Measurements from ENCODE around the gene ZNF664.
A peak's percentile ranks its signal among the peaks of the same experiment; 100 is the strongest.

Gene ZNF664

DNA sequence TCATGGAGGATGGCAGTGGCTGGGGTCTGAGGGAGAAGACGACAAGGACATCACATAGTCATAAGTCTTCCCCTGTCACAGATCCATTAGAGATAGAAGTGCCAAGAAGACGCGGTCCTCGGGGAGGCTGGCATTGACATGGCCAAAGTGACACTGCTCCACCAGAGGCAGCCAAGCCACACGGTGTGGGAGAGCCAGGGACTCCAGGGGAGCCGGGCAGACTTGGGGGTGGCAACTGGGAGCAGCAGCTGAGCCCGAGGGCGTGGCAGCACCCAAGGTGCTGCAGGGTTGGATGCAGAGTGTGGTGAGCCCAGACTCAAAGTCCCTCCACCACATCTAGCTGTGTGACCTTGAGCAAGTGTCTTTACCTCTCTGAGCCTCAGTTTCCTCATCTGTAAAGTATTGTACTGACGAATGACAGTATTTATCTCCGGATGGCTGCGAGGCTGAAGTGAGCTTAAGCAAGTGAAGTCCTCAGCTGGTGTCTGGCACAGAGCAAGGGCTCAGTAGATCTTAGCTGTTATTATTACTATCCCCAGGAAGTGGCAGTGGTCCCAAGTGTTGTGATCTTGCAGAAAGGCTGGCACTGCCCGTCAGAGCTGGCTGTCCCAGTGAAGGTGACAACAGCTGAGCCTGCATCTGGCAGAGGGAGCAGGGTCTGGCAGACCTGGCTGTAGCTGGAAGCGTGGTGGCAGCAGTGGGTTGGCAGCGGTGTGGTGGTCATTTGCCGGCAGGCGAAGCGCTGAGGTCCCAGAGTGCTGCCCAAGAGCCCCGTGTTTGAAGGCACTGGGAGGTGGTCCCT lies 54.9 kb downstream of the ZNF664 start:
- H3K4me2 ChIP-seq (ENCODE audit: low read length) = no peak overlapping the region

DNA sequence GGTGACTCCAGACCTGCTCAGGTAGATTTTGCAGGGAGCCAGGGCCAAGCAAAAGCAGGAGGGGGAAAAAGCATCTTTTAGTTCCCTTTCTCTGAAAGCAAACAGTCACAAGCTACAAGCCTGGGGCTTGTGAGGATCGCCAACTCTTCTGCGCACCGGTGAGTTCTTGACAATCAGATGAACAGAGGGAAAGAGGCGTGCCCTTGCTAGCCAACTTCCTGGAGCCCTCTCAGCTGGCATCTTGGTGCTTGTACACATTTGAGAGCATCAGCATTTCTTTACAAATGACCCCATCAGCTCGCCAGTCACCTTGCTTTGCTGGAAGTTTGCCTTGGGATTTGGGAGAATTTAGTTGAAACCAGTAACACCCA lies 55.5 kb downstream of the ZNF664 start:
- H3K14ac ChIP-seq (ENCODE audit: low read length) = no peak overlapping the region
- H3K79me1 ChIP-seq (ENCODE audit: low read length) = peaks cover 13% of the 10 kb centered on the region
- no peak overlapping the region for H2BK120ac ChIP-seq (ENCODE audit: insufficient read depth, low read length, poor library complexity)
- H3K9ac ChIP-seq (ENCODE audit: low read length) = no peak overlapping the region
- H2BK12ac ChIP-seq (ENCODE audit: low read length) = no peak overlapping the region
- peaks cover 13% of the 10 kb centered on the region in 2 experiments for H3K4me1 ChIP-seq (ENCODE audit: control insufficient read depth in 1 of 2, insufficient read depth in 2 of 2, low read length in 2 of 2)
- peak overlapping the region; percentile 28 for H2AK5ac ChIP-seq (ENCODE audit: low read length)
- no peak for DNase-seq
- H3K4me2 ChIP-seq (ENCODE audit: low read length) = no peak overlapping the region
- no peaks in the 10 kb centered on the region for H3K27me3 ChIP-seq (ENCODE audit: insufficient read depth, low read length)
- H3K79me2 ChIP-seq (ENCODE audit: control insufficient read depth, insufficient read depth, low read length, poor library complexity) = no peaks in the 10 kb centered on the region
- no peak overlapping the region for H2AFZ ChIP-seq (ENCODE audit: insufficient read depth, low read length, poor library complexity)
- no peak overlapping the region for H4K8ac ChIP-seq (ENCODE audit: low read depth, low read length)
- no peak overlapping the region for H3K4ac ChIP-seq (ENCODE audit: low read depth, low read length)
- no peak overlapping the region for H2BK5ac ChIP-seq (ENCODE audit: low read depth, low read length, poor library complexity)
- H3K23ac ChIP-seq (ENCODE audit: low read length) = no peak overlapping the region
- H3K4me3 ChIP-seq (ENCODE audit: low read depth, low read length) = no peak overlapping the region
- peaks cover 3% of the 10 kb centered on the region for H3K9me3 ChIP-seq (ENCODE audit: insufficient read depth, low read depth, low read length)
- H3K36me3 ChIP-seq (ENCODE audit: control insufficient read depth in 1 of 2, insufficient read depth in 2 of 2, low read length in 2 of 2) = no peaks in the 10 kb centered on the region
- H3K27ac ChIP-seq (ENCODE audit: low read depth, low read length) = no peak overlapping the region
- no CpG with 5 or more reads among the region's 5 CpGs for WGBS (ENCODE audit: extremely low coverage, insufficient coverage, insufficient read length)
- no peak overlapping the region for H4K12ac ChIP-seq (ENCODE audit: low read depth, low read length)
- no peak overlapping the region for H3K18ac ChIP-seq (ENCODE audit: low read length)
- H4K91ac ChIP-seq (ENCODE audit: low read depth, low read length) = peak overlapping the region; percentile 54

More for the DNA sequence above, 54.9 kb downstream of the ZNF664 start:
- Histone ChIP-seq H4K91ac (ENCODE audit: low read depth, low read length) (peak overlapping the region; percentile 54), H2BK12ac (ENCODE audit: low read length) (peak overlapping the region; percentile 8), H3K4me3 (ENCODE audit: low read depth, low read length) (no peak overlapping the region), H3K36me3 (ENCODE audit: control insufficient read depth in 1 of 2, insufficient read depth in 2 of 2, low read length in 2 of 2) (no peaks in the 10 kb centered on the region), H3K4me1 (ENCODE audit: control insufficient read depth in 1 of 2, insufficient read depth in 2 of 2, low read length in 2 of 2) (peaks cover 13% of the 10 kb centered on the region in 2 experiments), H3K79me1 (ENCODE audit: low read length) (peaks cover 13% of the 10 kb centered on the region), H3K4ac (ENCODE audit: low read depth, low read length) (no peak overlapping the region), H3K9ac (ENCODE audit: low read length) (no peak overlapping the region), H3K9me3 (ENCODE audit: insufficient read depth, low read depth, low read length) (peaks cover 3% of the 10 kb centered on the region), H3K27ac (ENCODE audit: low read depth, low read length) (no peak overlapping the region), H4K12ac (ENCODE audit: low read depth, low read length) (no peak overlapping the region), H2AFZ (ENCODE audit: insufficient read depth, low read length, poor library complexity) (no peak overlapping the region), H4K8ac (ENCODE audit: low read depth, low read length) (no peak overlapping the region), H3K23ac (ENCODE audit: low read length) (no peak overlapping the region), H2BK5ac (ENCODE audit: low read depth, low read length, poor library complexity) (no peak overlapping the region), H2BK120ac (ENCODE audit: insufficient read depth, low read length, poor library complexity) (peak overlapping the region; percentile 18), H3K27me3 (ENCODE audit: insufficient read depth, low read length) (no peaks in the 10 kb centered on the region), H3K18ac (ENCODE audit: low read length) (no peak overlapping the region), H3K79me2 (ENCODE audit: control insufficient read depth, insufficient read depth, low read length, poor library complexity) (no peaks in the 10 kb centered on the region), H3K14ac (ENCODE audit: low read length) (peak overlapping the region; percentile 30), H2AK5ac (ENCODE audit: low read length) (peak overlapping the region; percentile 69)
- DNase-seq = no peak
- WGBS (ENCODE audit: extremely low coverage, insufficient coverage, insufficient read length) = no CpG with 5 or more reads among the region's 18 CpGs

DNA sequence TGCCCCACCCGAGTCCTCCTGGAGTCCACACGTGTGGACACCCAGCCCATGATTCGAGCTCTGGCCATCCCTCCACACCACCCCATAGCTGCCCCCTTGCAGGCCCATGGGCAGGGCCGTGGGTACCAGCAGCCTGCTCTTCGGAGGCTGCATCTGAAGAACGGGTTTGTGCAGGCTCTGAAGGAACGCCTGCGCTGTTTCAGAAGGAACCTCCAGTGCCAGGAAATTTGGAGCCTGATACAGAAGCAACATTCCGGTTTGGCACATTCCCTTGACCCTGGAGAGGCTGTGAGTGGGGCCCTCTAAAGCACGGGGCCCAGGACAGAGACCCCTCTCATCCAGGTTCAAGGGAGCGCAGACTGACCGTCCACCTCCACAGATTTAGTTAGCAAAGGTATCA lies 57.0 kb downstream of the ZNF664 start:
- Histone ChIP-seq H2AK5ac (ENCODE audit: low read length) (peak overlapping the region; percentile 98), H2BK12ac (ENCODE audit: low read length) (peak overlapping the region; percentile 74), H4K8ac (ENCODE audit: low read depth, low read length) (peak overlapping the region; percentile 66), H3K4me1 (ENCODE audit: control insufficient read depth in 1 of 2, insufficient read depth in 2 of 2, low read length in 2 of 2) (peaks cover 9 to 13% of the 10 kb centered on the region in 2 experiments), H3K4me2 (ENCODE audit: low read length) (peak overlapping the region; percentile 38), H3K4me3 (ENCODE audit: low read depth, low read length) (no peak overlapping the region), H2BK5ac (ENCODE audit: low read depth, low read length, poor library complexity) (peak overlapping the region; percentile 37), H4K91ac (ENCODE audit: low read depth, low read length) (peak overlapping the region; percentile 96), H3K27ac (ENCODE audit: low read depth, low read length) (peak overlapping the region; percentile 67), H2AFZ (ENCODE audit: insufficient read depth, low read length, poor library complexity) (no peak overlapping the region), H3K79me1 (ENCODE audit: low read length) (peaks cover 13% of the 10 kb centered on the region), H3K14ac (ENCODE audit: low read length) (peak overlapping the region; percentile 85), H3K9ac (ENCODE audit: low read length) (no peak overlapping the region), H3K36me3 (ENCODE audit: control insufficient read depth in 1 of 2, insufficient read depth in 2 of 2, low read length in 2 of 2) (no peaks in the 10 kb centered on the region), H3K27me3 (ENCODE audit: insufficient read depth, low read length) (no peaks in the 10 kb centered on the region), H3K18ac (ENCODE audit: low read length) (peak overlapping the region; percentile 96), H4K12ac (ENCODE audit: low read depth, low read length) (peak overlapping the region; percentile 34), H3K79me2 (ENCODE audit: control insufficient read depth, insufficient read depth, low read length, poor library complexity) (no peaks in the 10 kb centered on the region), H2BK120ac (ENCODE audit: insufficient read depth, low read length, poor library complexity) (peak overlapping the region; percentile 70), H3K4ac (ENCODE audit: low read depth, low read length) (peak overlapping the region; percentile 71), H3K23ac (ENCODE audit: low read length) (no peak overlapping the region), H3K9me3 (ENCODE audit: insufficient read depth, low read depth, low read length) (peaks cover 3% of the 10 kb centered on the region)
- peak; percentile 26 to 32 for DNase-seq
- no CpG with 5 or more reads among the region's 12 CpGs for WGBS (ENCODE audit: extremely low coverage, insufficient coverage, insufficient read length)

- Histone ChIP-seq H3K14ac (ENCODE audit: low read length) (no peak overlapping the region), H3K9me3 (ENCODE audit: insufficient read depth, low read depth, low read length) (peaks cover 3% of the 10 kb centered on the region), H4K91ac (ENCODE audit: low read depth, low read length) (no peak overlapping the region), H3K27ac (ENCODE audit: low read depth, low read length) (peak overlapping the region; percentile 67), H3K36me3 (ENCODE audit: control insufficient read depth in 1 of 2, insufficient read depth in 2 of 2, low read length in 2 of 2) (no peaks in the 10 kb centered on the region), H3K23ac (ENCODE audit: low read length) (no peak overlapping the region), H4K8ac (ENCODE audit: low read depth, low read length) (no peak overlapping the region), H3K9ac (ENCODE audit: low read length) (no peak overlapping the region), H2BK12ac (ENCODE audit: low read length) (no peak overlapping the region), H2BK120ac (ENCODE audit: insufficient read depth, low read length, poor library complexity) (no peak overlapping the region), H2AFZ (ENCODE audit: insufficient read depth, low read length, poor library complexity) (no peak overlapping the region), H2BK5ac (ENCODE audit: low read depth, low read length, poor library complexity) (no peak overlapping the region), H3K4me2 (ENCODE audit: low read length) (peak overlapping the region; percentile 38), H3K4me1 (ENCODE audit: control insufficient read depth in 1 of 2, insufficient read depth in 2 of 2, low read length in 2 of 2) (peaks cover 9 to 13% of the 10 kb centered on the region in 2 experiments), H2AK5ac (ENCODE audit: low read length) (no peak overlapping the region), H3K4me3 (ENCODE audit: low read depth, low read length) (no peak overlapping the region), H3K4ac (ENCODE audit: low read depth, low read length) (no peak overlapping the region), H3K79me1 (ENCODE audit: low read length) (peaks cover 13% of the 10 kb centered on the region), H3K27me3 (ENCODE audit: insufficient read depth, low read length) (no peaks in the 10 kb centered on the region), H3K18ac (ENCODE audit: low read length) (no peak overlapping the region), H3K79me2 (ENCODE audit: control insufficient read depth, insufficient read depth, low read length, poor library complexity) (no peaks in the 10 kb centered on the region), H4K12ac (ENCODE audit: low read depth, low read length) (no peak overlapping the region)
- WGBS (ENCODE audit: extremely low coverage, insufficient coverage, insufficient read length) = no CpG with 5 or more reads among the region's 12 CpGs
- peak; percentile 72 to 77 for DNase-seq
Observed at GRCh38 chr12:124030510-124030909, 57.5 kb downstream of the ZNF664 start.
